ENCODE data around the gene ECE1.

The ECE1 gene

GRCh38 chr1:21325231-21325718, 35.0 kb upstream of the ECE1 start:
- DNase-seq = peak; percentile 71

GRCh38 chr1:21324368-21325141, 34.3 kb upstream of the ECE1 start:
- peak; percentile 95 for DNase-seq

- peak; percentile 38 for DNase-seq
Observed at GRCh38 chr1:21323091-21323490, 32.8 kb upstream of the ECE1 start.

GRCh38 chr1:21322681-21323016, 32.4 kb upstream of the ECE1 start:
- DNase-seq = no peak

- DNase-seq = peak; percentile 18
Observed at GRCh38 chr1:21321963-21322680, 31.9 kb upstream of the ECE1 start.

GRCh38 chr1:21320410-21321108, 30.3 kb upstream of the ECE1 start:
- no peak for DNase-seq

GRCh38 chr1:21319447-21320407, 29.5 kb upstream of the ECE1 start:
- DNase-seq = no peak

GRCh38 chr1:21318714-21319159, 28.5 kb upstream of the ECE1 start:
- peak; percentile 52 for DNase-seq

GRCh38 chr1:21318057-21318713, 27.9 kb upstream of the ECE1 start:
- DNase-seq = no peak

- DNase-seq = no peak
Observed at GRCh38 chr1:21317690-21318043, 27.4 kb upstream of the ECE1 start.

- DNase-seq = no peak
Observed at GRCh38 chr1:21317035-21317689, 26.9 kb upstream of the ECE1 start.

GRCh38 chr1:21314743-21315396, 24.6 kb upstream of the ECE1 start:
- DNase-seq = no peak

GRCh38 chr1:21313886-21314721, 23.8 kb upstream of the ECE1 start:
- no peak for DNase-seq

GRCh38 chr1:21313203-21313885, 23.1 kb upstream of the ECE1 start:
- DNase-seq = no peak

- no peak for DNase-seq
Observed at GRCh38 chr1:21312407-21312992, 22.2 kb upstream of the ECE1 start.

- no peak for DNase-seq
Observed at GRCh38 chr1:21311016-21311415, 20.8 kb upstream of the ECE1 start.

- DNase-seq = peak; percentile 38
Observed at GRCh38 chr1:21308847-21309652, 18.8 kb upstream of the ECE1 start.

GRCh38 chr1:21308330-21308729, 18.1 kb upstream of the ECE1 start:
- DNase-seq = no peak

Data from DMS79 (cell line).